Activated naive CD4-positive, alpha-beta T cell treated with anti-CD3 and anti-CD28 coated beads, Interleukin-2, amount 10 ng/mL, durations not matched to agents 7 days and 5 days (primary cell): ENCODE data around the gene OR6V1.
"Not testable (repeated sequence)": the region's sequence is repeated elsewhere in the genome, so short reads cannot be mapped to it uniquely, and the experiment has no call there.

Experiments used
- CTCF ChIA-PET: fragments of 350-600 bp; sonication (Branson Sonifier 250); formaldehyde crosslinking; loops from one replicate; lab custom pipeline; 2021; ENCODE audit warnings: antibody characterized with exemption; lab: Charles Lee
- DNase-seq: peaks from one replicate; pipeline ENCODE4 v3.0.0-alpha.2; 2020
- H3K27ac Mint-ChIP-seq: one replicate; pipeline ENCODE4 v1.8.0; 2021; ENCODE audit warnings: mild to moderate bottlenecking, moderate library complexity, mixed read lengths
- H3K27me3 Mint-ChIP-seq: one replicate; pipeline ENCODE4 v1.8.0; 2021; ENCODE audit warnings: mild to moderate bottlenecking, mixed read lengths
- H3K36me3 Mint-ChIP-seq: one replicate; pipeline ENCODE4 v1.8.0; 2021; ENCODE audit warnings: mixed read lengths
- H3K4me1 Mint-ChIP-seq: one replicate; pipeline ENCODE4 v1.8.0; 2021; ENCODE audit warnings: mixed read lengths
- H3K4me3 Mint-ChIP-seq: one replicate; pipeline ENCODE4 v1.8.0; 2021; ENCODE audit warnings: mild to moderate bottlenecking, moderate library complexity, mixed read lengths
- H3K9me3 Mint-ChIP-seq: one replicate; pipeline ENCODE4 v1.8.0; 2021; ENCODE audit warnings: mixed read lengths

OR6V1 gene

GRCh38 chr7:143054621-143055020, 2.5 kb downstream of the OR6V1 start:
- CTCF ChIA-PET: no interaction called here
- Mint-ChIP-seq H3K36me3 (no peaks in the 10 kb centered on the region), H3K4me1 (no peaks in the 10 kb centered on the region), H3K9me3 (no peaks in the 10 kb centered on the region), H3K4me3 (no peak overlapping the region), H3K27me3 (peaks cover 8% of the 10 kb centered on the region), H3K27ac (no peak overlapping the region)
- no peak for DNase-seq

- H3K36me3 Mint-ChIP-seq: no peaks in the 10 kb centered on the region
- no peak overlapping the region for H3K27ac Mint-ChIP-seq
These were observed 3.6 kb downstream of the OR6V1 start for GRCh38 chr7:143055754-143056153.

GRCh38 chr7:143063741-143064140, 11.6 kb downstream of the OR6V1 start:
- Mint-ChIP-seq H3K27me3 (peaks cover 7% of the 10 kb centered on the region), H3K4me1 (no peaks in the 10 kb centered on the region), H3K4me3 (no peak overlapping the region), H3K36me3 (no peaks in the 10 kb centered on the region), H3K9me3 (no peaks in the 10 kb centered on the region), H3K27ac (no peak overlapping the region)
- DNase-seq: no peak
- CTCF ChIA-PET: no interaction called here

More at GRCh38 chr7:143055754-143056153, 3.6 kb downstream of the OR6V1 start:
- Mint-ChIP-seq H3K9me3 (no peaks in the 10 kb centered on the region), H3K4me3 (no peak overlapping the region), H3K27me3 (peaks cover 8% of the 10 kb centered on the region), H3K4me1 (no peaks in the 10 kb centered on the region)
- no peak for DNase-seq
- CTCF ChIA-PET: no interaction called here

- Mint-ChIP-seq H3K9me3 (no peaks in the 10 kb centered on the region), H3K4me3 (no peak overlapping the region), H3K4me1 (no peaks in the 10 kb centered on the region), H3K36me3 (no peaks in the 10 kb centered on the region), H3K27me3 (peaks cover 7% of the 10 kb centered on the region), H3K27ac (no peak overlapping the region)
- CTCF ChIA-PET: no interaction called here
- no peak for DNase-seq
These were observed 16.3 kb downstream of the OR6V1 start for GRCh38 chr7:143068446-143068845.

- no peak for DNase-seq
- Mint-ChIP-seq H3K4me1 (no peaks in the 10 kb centered on the region), H3K27ac (no peak overlapping the region), H3K4me3 (no peak overlapping the region), H3K9me3 (no peaks in the 10 kb centered on the region), H3K27me3 (peaks cover 7% of the 10 kb centered on the region), H3K36me3 (no peaks in the 10 kb centered on the region)
- CTCF ChIA-PET: no interaction called here
These were observed 17.9 kb downstream of the OR6V1 start for GRCh38 chr7:143069912-143070500.

GRCh38 chr7:143073556-143073955, 21.4 kb downstream of the OR6V1 start:
- Mint-ChIP-seq H3K27me3 (peaks cover 13% of the 10 kb centered on the region), H3K36me3 (no peaks in the 10 kb centered on the region), H3K27ac (no peak overlapping the region), H3K9me3 (no peaks in the 10 kb centered on the region), H3K4me1 (no peaks in the 10 kb centered on the region), H3K4me3 (no peak overlapping the region)
- no peak for DNase-seq
- CTCF ChIA-PET: no interaction called here

GRCh38 chr7:143074141-143074540, 22.0 kb downstream of the OR6V1 start:
- CTCF ChIA-PET: no interaction called here
- Mint-ChIP-seq H3K4me1 (no peaks in the 10 kb centered on the region), H3K36me3 (no peaks in the 10 kb centered on the region), H3K27me3 (peaks cover 9% of the 10 kb centered on the region), H3K4me3 (no peak overlapping the region), H3K9me3 (no peaks in the 10 kb centered on the region), H3K27ac (no peak overlapping the region)
- DNase-seq: no peak

- no peaks in the 10 kb centered on the region for H3K9me3 Mint-ChIP-seq
- H3K27ac Mint-ChIP-seq: no peak overlapping the region
- no peaks in the 10 kb centered on the region for H3K4me1 Mint-ChIP-seq
- no peak for DNase-seq
- no peaks in the 10 kb centered on the region for H3K36me3 Mint-ChIP-seq
- CTCF ChIA-PET: no interaction called here
- H3K4me3 Mint-ChIP-seq: no peak overlapping the region
- H3K27me3 Mint-ChIP-seq: peaks cover 7% of the 10 kb centered on the region
These were observed 33.0 kb downstream of the OR6V1 start for GRCh38 chr7:143085109-143085508.

GRCh38 chr7:143085610-143086009, 33.5 kb downstream of the OR6V1 start:
- H3K9me3 Mint-ChIP-seq, H3K36me3 Mint-ChIP-seq, CTCF ChIA-PET, DNase-seq, H3K4me3 Mint-ChIP-seq, H3K27ac Mint-ChIP-seq, H3K4me1 Mint-ChIP-seq, H3K27me3 Mint-ChIP-seq: not testable (repeated sequence)

GRCh38 chr7:143088549-143089231, 36.5 kb downstream of the OR6V1 start:
- H3K4me1 Mint-ChIP-seq, H3K27ac Mint-ChIP-seq, H3K4me3 Mint-ChIP-seq, H3K27me3 Mint-ChIP-seq, CTCF ChIA-PET, H3K9me3 Mint-ChIP-seq, DNase-seq, H3K36me3 Mint-ChIP-seq: not testable (repeated sequence)

GRCh38 chr7:143096146-143096545, 44.0 kb downstream of the OR6V1 start:
- peaks cover 9% of the 10 kb centered on the region for H3K9me3 Mint-ChIP-seq
- H3K4me3 Mint-ChIP-seq: no peak overlapping the region
- no peaks in the 10 kb centered on the region for H3K27me3 Mint-ChIP-seq
- CTCF ChIA-PET: no interaction called here
- no peak for DNase-seq
- no peaks in the 10 kb centered on the region for H3K36me3 Mint-ChIP-seq
- no peaks in the 10 kb centered on the region for H3K4me1 Mint-ChIP-seq
- H3K27ac Mint-ChIP-seq: no peak overlapping the region

- CTCF ChIA-PET, DNase-seq, H3K4me3 Mint-ChIP-seq, H3K4me1 Mint-ChIP-seq, H3K27ac Mint-ChIP-seq, H3K9me3 Mint-ChIP-seq, H3K27me3 Mint-ChIP-seq, H3K36me3 Mint-ChIP-seq: not testable (repeated sequence)
These were observed 47.4 kb downstream of the OR6V1 start for GRCh38 chr7:143099579-143099978.
